Measurements from ENCODE around the gene ELL3. TPM values are rescaled to one million over a fixed set of nuclear protein-coding genes. Genes with fewer than 3 reads are reported as not detected.

Gene ELL3
- total RNA-seq, 1 donor from 2014 or later, result 1.3 TPM

DNA sequence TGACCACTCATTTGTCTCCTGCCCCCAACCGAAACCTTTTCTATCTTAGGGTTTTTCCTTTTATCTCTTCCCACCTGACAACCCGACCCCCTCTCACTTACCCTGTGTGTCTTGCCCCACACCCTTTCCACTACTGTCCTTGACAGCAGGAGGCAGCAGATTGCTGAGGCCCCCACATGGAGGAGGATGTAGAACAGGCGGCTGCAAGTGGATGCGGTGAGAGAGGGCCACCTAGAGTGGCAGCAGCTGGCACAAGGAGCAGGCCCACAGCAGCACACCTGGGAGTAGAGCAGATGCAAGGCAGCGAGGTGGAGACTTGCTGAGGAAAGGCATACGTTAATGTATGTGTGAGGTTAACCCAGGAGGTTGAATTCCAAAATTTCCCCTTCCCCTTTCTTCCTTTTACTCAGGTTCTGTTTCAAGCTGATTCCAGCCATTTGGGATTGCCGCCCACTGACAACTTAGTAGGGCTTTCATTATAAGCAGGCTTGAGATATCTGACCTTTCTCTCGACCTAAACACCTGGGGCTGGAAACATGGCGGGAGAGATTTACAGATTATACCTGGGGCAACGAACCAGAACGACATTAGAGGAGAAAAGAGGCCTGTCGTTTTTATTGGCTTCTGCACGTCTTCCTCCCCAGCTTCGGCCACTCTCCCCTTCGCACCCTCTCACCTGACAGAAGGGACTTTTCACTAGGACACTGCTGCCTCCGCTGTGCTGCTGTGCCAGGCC is 22.6 kb upstream of the ELL3 start:
- H3K4me3 Mint-ChIP-seq, result peak overlapping the region; percentile 95

DNA sequence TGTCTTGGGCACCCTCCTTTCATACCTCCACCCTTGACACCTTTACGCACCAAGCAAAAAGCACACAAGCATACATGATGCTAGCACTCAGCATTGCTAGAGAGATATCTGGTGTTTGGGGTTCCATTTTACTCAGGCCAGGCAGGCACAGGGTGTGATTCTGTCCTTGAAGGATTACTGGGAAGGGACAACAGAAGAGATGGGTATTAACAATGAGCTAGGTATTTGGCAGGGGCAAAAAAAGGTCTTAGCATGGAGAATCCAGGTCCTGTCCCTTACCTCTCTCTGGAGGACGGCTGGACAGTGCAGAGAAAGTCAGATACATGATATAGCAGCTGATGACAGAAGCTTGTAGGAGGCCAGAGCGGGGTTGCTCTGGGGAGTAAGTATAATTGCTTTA is 19.8 kb upstream of the ELL3 start:
- TF ChIP-seq, protein P1, sequence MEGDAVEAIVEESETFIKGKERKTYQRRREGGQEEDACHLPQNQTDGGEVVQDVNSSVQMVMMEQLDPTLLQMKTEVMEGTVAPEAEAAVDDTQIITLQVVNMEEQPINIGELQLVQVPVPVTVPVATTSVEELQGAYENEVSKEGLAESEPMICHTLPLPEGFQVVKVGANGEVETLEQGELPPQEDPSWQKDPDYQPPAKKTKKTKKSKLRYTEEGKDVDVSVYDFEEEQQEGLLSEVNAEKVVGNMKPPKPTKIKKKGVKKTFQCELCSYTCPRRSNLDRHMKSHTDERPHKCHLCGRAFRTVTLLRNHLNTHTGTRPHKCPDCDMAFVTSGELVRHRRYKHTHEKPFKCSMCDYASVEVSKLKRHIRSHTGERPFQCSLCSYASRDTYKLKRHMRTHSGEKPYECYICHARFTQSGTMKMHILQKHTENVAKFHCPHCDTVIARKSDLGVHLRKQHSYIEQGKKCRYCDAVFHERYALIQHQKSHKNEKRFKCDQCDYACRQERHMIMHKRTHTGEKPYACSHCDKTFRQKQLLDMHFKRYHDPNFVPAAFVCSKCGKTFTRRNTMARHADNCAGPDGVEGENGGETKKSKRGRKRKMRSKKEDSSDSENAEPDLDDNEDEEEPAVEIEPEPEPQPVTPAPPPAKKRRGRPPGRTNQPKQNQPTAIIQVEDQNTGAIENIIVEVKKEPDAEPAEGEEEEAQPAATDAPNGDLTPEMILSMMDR (conservative IDR thresholded peaks at IDR 0.05), result no peak
- peaks cover 23% of the 10 kb centered on the region for H3K36me3 Mint-ChIP-seq (ENCODE audit: low read depth)
- no peaks in the 10 kb centered on the region for H3K27me3 Mint-ChIP-seq (ENCODE audit: low read depth)
- H3K27ac Mint-ChIP-seq (ENCODE audit: unreplicated experiment), result peak overlapping the region; percentile 2
- H3K9me3 Mint-ChIP-seq, result no peaks in the 10 kb centered on the region
- H3K4me3 Mint-ChIP-seq, result peak overlapping the region; percentile 99
- no peak for DNase-seq (ENCODE audit: low read depth, low spot score)
- H3K4me1 Mint-ChIP-seq, result peaks cover 56% of the 10 kb centered on the region

More for the DNA sequence above, 22.6 kb upstream of the ELL3 start:
- Mint-ChIP-seq H3K27ac (ENCODE audit: unreplicated experiment) (no peak overlapping the region), H3K4me1 (peaks cover 42% of the 10 kb centered on the region), H3K27me3 (ENCODE audit: low read depth) (no peaks in the 10 kb centered on the region), H3K9me3 (no peaks in the 10 kb centered on the region), H3K36me3 (ENCODE audit: low read depth) (peaks cover 25% of the 10 kb centered on the region)
- DNase-seq (ENCODE audit: low read depth, low spot score), result no peak
- TF ChIP-seq, protein P1 (conservative IDR thresholded peaks at IDR 0.05), result no peak

DNA sequence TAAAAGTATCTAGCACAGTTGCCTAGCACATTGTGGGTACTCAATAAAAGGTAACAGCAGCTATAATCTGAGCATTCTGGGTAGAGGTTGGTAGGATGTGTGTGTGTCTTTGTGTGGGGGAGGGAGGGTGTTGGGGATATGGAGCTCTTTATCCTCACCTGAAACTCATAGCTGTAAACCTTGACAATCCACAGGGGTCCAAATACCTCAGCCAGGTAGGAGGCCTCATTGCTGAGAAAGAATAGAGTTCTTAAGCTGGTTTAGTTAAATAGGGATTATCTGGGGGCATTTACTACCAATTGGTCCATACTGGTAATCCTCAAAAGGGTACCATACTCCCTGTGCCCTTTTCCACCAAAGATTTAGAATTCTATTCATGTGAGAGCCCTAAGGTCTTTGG is 19.2 kb upstream of the ELL3 start:
- Mint-ChIP-seq H3K4me3 (peak overlapping the region; percentile 99), H3K4me1 (peaks cover 53% of the 10 kb centered on the region), H3K36me3 (ENCODE audit: low read depth) (peaks cover 21% of the 10 kb centered on the region), H3K9me3 (no peaks in the 10 kb centered on the region), H3K27ac (ENCODE audit: unreplicated experiment) (no peak overlapping the region), H3K27me3 (ENCODE audit: low read depth) (no peaks in the 10 kb centered on the region)
- no peak for DNase-seq (ENCODE audit: low read depth, low spot score)
- TF ChIP-seq, protein P1 (conservative IDR thresholded peaks at IDR 0.05), result no peak

DNA sequence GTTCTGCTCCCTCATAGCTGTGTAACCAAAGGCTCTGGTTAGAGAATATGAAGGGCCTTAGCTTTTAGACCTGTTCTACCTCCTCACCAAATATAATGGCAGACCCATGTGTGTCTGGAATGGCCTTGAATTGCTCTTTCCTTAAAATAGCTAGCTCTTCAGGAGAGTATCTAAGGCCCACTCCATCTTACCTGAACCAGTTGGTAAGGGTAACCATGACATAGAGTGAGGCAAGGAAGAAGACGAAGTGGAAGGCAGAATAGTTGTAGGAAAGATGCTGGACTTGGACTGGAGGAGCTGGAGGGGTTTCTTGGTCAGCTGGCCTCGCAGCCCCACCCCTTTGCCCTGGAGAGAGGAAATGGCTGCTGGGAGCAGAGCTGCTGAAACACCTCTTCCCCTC is 18.4 kb upstream of the ELL3 start:
- H3K4me3 Mint-ChIP-seq, result peak overlapping the region; percentile 99
- H3K9me3 Mint-ChIP-seq, result no peaks in the 10 kb centered on the region
- TF ChIP-seq, protein P1 (conservative IDR thresholded peaks at IDR 0.05), result no peak
- DNase-seq (ENCODE audit: low read depth, low spot score), result no peak
- peaks cover 17% of the 10 kb centered on the region for H3K36me3 Mint-ChIP-seq (ENCODE audit: low read depth)
- H3K27ac Mint-ChIP-seq (ENCODE audit: unreplicated experiment), result peak overlapping the region; percentile 27
- H3K4me1 Mint-ChIP-seq, result peaks cover 46% of the 10 kb centered on the region
- H3K27me3 Mint-ChIP-seq (ENCODE audit: low read depth), result no peaks in the 10 kb centered on the region

DNA sequence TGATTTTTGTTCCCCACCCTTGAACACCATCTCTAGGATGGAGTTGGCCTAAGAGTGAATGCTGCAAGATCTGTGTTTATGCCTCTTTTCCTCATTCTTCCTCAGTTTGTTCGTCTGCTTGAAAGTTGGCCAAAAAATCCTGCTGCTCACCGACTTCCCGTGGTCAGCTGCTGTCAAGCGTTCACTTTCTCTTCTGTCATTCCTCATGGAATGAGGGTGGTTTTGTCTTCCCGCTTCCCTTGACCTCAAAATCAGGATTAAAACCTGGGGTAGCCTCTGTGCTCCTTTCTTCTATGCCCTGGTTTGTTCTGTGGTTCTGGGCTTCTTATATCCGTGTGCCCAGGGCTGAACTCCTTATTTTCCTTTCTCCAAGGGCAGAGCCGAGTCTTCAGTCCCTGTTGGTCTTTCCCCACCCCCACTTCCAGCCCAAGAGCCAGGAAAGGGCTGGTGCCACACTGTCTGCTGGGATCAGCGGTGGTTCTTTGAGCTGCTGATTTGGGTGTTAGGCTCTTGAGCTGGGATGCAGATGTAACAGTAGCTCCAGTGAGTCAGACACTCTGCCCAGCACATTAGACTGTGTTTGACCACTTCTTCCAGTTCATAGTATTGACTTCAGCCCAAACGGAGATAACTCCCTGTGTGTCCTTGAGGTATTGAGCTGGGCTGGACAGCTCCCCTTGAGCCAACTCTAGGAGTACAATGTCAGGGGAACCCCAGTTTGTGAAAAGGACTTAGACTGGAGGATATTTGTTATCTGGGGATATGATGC is 17.7 kb upstream of the ELL3 start:
- H3K36me3 Mint-ChIP-seq (ENCODE audit: low read depth), result peaks cover 14% of the 10 kb centered on the region

More for the DNA sequence above, 17.7 kb upstream of the ELL3 start:
- TF ChIP-seq, protein P1 (conservative IDR thresholded peaks at IDR 0.05), result no peak
- H3K4me3 Mint-ChIP-seq, result peak overlapping the region; percentile 99
- DNase-seq (ENCODE audit: low read depth, low spot score), result no peak
- no peaks in the 10 kb centered on the region for H3K9me3 Mint-ChIP-seq
- H3K27me3 Mint-ChIP-seq (ENCODE audit: low read depth), result no peaks in the 10 kb centered on the region
- H3K27ac Mint-ChIP-seq (ENCODE audit: unreplicated experiment), result peak overlapping the region; percentile 57
- peaks cover 39% of the 10 kb centered on the region for H3K4me1 Mint-ChIP-seq
